SKM-1 treated with dmso at 0.1 percent for 144 hours (cell line): Measurements from ENCODE around the gene NHSL1.

Experiments
- DNase-seq: peaks from one replicate; lab custom pipeline; 2025; ENCODE audit not compliant: unreplicated experiment; lab: John Stamatoyannopoulos, UW

NHSL1 gene

DNA sequence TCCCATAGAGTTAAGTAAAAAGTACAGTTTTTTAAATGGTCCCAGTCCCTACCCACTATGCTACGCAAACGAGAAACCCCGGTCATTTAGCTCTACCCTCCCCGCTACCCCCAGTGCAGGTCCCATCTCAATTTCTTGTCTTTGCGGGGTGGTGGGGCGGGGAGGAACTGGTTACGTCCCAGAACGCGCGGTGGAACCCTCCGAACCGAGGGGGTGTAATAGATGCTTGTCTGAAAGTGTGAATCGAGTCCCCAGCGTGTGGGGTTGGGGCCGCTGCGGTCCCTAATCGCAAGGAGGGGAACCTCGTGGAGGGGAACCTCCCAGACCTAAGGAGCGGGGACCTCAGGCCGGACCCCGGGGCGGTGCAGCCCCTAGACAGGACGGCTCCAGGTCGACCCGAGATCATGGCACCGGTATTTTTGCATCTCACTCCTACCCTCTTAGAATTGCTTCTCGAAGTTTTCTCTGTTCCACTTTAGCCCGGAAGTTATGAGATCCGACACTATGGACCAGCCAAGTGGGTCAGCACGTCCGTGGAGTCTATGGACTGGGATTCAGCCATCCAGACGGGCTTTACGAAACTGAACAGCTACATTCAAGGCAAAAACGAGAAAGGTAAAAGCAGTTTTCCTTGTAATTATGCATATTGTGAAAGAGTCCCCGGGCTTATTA is 94.5 kb downstream of the NHSL1 start:
- no peak for DNase-seq

DNA sequence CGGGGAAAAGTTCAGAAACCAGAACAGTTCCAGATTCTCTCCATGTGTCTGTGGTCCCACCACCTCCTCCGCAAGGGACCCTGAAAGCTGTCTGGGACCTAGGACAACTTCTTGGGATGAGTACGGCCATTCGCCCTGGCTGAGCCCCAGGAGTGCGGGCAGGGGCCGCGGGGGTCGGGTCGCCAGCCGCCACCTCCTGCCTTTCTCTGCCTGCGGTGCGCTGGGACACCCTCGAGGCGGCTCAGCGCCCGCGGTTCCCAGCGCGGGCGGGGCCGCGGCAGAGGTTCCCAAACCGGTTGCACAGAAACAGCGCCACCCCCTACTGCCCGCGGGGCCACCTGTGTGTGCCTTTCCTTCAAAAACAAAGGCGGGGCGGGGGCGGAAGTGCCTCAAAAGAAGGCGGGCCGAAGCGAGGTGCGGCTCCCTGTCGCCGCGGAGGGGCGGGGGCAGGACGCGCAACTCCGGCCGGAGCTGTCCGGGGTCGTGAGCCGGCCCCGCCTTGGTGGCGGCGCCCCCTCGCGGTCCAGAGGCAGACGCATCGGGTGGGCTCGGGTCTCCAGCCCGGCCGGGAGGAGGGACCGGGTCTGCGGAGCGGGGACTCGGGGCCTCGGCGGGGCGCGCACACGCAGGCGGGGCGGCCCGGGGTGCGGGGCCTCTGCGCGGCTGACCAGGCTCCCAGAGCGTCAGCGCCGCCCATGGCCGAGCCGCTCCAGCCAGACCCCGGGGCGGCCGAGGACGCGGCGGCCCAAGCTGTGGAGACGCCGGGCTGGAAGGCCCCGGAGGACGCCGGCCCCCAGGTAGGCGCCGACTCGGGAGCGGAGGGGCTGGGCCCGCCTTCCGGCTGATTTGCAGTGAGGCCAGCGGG is 95.3 kb downstream of the NHSL1 start, which contains the start of gene HEBP2:
TSS of gene HEBP2 (plus strand) at position 423 of the 865 bp plus-strand sequence. CDS start at position 696, 273 bp downstream.
- DNase-seq, result peak; percentile 92

DNA sequence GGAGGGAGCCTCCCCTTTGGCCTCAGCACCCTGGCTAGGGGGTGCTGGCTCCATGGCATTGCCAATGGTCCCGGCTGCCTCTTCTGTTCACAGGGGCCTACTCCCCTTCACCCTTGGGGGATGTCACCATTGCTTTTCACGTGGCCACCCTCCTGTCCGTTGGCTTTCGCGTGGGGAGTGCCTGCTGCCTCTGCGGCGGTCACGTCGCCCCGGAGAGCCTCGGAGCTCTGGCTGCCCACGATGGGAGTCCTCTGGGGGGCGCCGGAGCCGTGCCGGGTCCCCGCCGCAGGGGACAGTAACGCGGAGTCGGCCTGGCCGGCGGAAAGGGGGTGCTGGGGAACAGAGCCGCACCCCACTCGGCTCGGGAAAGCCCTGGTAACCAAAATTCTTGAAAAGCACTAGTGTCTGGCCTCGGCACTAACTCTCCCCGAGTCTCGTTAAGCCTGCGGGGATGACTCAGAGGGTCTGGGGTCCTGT is 95.9 kb downstream of the NHSL1 start:
- DNase-seq, result no peak

DNA sequence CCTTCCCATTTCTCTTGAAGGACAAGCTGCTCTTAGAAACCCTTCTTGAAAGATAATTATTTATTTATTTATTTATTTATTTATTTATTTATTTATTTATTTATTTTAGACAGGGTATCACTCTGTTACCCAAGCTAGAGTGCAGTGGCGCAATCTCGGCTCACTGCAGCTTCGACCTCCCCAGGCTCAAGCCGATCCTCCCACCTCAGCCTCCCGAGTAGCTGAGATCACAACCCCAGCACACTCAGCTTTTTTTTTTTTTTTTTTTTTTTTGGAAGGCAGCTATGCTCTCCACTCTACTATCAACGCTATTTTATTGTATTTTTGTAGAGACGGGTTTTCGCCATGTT is 96.5 kb downstream of the NHSL1 start:
- DNase-seq, result no peak

DNA sequence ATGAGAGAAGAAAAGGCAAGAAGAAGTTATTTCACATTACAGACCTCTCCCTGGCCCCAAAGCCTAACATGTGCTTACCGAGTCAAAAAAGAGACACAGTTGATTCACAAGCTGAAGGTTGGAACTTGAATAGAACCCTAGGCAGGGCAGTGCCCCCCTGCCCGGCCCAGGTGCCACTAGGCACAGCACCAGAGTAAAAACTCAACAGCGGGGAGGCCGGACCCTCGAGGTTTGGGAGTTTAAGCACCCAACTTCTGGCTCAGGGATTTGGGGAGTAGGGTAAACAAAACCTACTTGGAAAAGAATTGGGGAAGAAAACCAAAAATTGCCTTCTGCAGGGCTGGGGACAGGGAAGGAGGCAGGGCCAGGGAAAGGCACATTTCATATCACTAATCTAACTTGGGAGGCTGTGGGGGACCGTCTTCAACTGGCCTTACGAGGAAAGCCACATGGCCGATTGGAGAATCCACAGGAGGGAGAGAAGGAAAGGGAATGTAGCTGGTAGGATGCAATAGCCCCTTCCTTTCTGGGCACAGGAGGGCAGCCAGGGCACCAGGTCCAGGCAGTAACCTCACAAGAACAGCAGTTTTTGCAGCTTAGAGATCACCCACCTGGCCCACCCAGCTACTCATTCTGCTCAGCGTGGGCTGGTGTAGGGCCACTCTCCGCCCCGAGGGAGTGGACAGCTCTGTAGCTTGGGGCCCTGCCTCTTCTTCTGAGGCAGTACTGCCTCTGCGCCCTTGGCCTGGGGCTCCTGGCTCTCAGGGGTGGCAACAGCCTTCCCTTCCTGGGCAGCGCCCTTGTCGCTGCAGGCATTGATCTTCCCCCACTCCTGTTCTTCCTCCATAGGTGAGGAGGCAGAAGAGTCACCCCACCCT is 97.1 kb downstream of the NHSL1 start:
- DNase-seq, result no peak

DNA sequence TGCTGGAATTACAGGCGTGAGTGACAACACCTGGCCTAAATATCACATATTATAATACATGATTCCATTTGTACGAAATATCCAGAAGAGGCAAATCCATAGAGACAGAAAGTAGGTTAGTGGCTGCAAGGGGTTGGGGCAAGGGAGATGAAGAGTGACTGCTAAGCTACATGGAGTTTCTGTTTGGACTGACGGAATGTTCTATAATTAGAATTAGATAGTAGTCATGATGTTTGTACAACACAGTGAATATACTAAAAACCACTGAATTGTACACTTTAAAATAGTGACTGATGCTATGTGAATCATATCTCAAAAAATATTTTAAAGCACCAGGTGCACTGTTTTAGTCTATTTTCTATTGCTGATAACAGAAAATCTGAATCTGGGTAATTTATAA is 99.0 kb downstream of the NHSL1 start:
- DNase-seq, result no peak

DNA sequence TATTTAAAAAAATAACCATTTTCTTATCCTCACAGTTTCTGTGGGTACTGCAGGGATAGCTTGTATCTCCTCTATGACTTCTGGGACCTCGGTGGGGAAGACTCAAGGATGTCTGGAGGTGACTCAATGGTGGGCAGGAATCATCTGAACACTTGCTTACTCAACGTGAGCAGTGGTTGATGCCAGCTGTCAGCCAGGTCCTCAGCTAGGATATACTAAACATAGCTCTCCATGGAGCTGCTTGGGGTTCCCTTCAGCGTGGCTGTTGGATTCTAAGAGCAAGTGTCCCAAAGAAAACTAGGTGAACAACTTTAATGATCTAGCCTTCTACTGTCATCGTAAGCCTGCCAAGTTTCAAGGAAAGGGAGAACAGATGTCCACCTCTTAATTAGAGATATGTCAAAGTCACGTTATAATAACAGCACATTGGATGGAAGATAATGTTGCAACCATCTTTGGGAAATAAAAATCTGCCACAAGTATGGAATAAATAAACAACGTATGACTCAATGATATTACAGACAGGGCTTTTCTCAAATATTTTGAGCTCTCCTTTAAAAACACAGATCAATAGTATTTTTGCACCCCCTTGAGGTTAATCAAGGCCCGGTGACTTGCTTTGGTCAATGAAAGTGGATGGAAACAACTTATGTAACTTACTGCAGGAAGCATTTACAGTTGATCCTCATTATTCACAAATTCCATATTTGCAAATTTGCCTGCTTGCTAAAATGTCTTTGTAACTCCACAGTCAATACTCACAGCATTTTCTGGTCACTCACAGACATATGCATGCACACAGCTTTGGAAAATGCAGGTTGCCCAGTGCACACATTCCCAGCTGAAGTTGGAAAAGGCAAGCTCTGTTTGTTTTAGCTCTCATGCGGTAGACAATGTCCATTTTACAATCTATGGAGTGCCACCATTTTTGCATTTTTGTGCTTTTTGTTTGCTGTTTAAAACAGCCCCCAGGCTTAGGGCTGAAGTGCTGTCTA is 101.9 kb downstream of the NHSL1 start:
- no peak for DNase-seq

DNA sequence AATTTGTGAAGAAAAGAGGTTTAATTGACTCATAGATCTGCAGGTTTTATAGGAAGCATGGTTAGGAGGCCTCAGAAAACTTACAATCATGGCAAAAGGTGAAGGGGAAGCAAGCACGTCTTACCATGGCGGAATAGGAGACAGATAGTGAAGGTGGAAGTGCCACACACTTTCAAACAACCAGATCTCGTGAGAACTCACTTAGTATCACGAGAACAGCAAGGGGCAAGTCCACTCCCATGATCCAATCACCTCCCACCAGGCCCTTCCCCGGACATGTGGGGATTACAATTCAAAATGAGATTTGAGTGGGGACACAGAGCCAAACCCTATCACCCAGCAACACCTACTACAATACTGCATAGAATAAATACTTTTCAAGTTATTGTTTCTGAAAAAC is 102.6 kb downstream of the NHSL1 start:
- DNase-seq, result no peak

DNA sequence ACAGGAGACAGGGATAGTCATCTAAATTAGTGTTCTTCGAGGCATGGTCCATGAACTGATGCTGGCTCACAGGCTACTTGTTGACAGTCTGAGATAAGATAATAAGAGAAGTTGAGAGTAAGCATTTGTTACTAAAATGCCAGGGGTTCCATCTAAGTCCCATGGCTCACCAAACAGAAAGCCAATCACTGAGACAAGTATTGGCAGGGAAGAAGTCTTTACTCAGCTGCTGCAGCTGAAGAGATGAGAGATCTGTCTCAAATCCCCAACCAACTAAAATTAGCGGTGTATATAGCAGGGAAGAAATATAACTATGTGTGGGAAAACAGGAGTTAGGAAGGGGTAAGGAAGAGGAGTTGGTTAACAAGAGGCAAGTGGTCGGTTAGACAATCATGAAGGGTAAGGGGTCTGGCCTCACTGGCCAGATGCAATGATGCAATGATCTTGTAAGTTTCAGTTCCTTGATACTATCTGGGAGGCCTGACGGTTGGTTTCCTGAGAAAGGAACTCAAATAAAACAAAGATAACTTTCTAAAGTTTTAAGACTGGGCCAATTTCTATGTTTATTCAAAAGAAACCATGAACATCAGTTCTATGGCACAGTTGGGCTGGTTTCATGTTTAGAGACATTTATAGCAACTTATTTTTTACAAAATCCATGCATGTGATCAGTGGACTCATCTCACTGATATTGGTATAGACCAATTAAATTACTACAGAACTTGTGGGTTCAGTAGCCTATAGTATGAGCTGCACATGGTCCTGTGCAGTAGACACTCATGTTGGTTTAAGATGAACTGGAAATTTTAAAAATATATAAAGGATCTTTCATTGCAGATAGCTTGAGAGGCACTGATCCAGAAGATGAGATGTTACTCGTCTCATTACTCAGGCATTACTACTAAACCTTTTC is 105.2 kb downstream of the NHSL1 start:
- no peak for DNase-seq

DNA sequence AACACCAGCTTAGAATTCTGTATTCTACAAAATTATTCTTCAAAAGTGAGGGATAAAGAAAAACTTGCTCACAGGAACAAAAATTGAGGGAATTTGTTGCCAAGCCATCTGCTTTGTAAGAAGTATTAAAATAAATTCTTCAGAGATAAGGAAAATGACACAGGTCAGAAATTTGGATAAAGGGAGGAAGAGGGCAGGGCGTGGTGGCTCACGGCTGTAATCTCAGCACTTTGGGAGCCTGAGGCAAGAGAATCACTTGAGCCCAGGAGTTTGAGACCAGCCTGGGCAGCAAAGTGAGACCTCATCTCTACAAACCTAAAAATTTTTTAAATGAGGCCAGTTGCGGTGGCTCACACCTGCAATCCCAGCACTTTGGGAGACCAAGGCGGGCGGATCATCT is 109.7 kb downstream of the NHSL1 start:
- no peak for DNase-seq

DNA sequence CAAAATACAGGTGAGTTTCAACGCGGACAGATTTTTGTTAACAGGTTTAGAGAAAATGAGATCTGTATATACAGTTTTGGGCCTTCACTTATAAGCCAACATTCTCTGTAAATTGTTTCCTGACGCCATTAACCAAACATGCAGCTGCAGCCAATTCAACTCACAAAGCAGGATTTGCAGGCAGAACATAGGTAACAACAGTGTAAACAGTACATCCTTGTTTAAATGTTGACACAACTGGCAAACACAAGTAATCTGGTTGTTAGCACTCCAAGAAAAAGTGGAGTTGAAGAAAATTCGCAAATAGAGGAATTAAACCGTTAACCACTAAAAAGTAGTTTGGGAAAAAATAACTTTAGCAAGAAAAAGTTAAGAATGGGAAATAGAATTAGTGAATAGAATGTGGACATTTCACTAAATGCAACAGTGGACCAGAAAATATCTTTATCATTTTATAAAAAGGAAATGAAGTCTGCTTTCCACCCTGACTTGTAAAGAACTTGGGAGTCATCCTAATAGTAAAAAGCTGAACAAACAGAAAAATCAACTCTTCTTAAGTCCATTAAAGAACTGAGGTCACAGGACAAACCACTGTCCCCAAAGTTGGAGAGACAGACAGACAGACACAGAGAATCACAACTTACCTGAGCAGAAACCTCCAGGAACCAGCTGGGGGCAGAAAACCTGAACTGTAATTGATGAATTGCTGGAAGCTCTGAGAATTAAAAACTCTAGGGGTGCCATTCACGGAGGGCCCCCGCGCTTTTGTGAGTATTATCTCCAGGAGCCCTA is 111.5 kb downstream of the NHSL1 start:
- no peak for DNase-seq

DNA sequence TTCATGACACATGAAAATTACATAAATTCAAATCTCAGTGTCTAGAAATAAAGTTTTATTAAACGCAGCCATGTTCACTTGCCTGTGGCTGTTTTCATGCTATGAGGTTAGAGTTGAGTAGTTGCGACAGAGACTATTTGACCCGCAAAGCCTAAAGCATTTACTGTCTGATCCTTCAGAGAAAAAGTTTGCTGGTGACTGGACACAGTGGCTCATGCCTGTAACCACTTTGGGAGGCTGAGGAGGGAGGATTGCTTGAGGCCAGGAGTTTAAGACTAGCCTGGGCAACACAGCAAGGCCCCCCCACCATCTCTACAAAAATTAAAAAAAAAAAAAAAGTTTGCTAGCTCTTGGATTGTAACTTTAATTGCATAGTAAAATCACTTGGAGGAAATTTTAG is 112.4 kb downstream of the NHSL1 start:
- no peak for DNase-seq

DNA sequence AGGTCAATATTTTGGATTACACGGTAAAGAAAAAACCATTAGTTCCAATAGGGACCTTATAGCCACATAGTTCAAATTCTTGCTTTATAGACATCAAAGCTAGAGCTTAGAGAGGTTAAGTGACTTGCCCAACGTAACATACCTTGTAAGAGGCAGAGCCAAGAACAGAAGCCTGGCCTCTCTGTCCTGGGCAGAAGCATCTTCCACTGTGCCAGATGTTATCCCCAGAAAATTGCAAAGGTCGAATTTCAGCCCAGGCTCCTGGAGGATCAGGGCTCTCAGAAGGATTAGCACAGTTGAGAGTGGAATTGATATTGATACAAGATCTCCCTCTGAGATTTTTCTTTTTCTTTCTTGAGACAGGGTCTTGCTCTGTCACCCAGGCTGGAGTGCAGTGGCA is 115.5 kb downstream of the NHSL1 start:
- no peak for DNase-seq

DNA sequence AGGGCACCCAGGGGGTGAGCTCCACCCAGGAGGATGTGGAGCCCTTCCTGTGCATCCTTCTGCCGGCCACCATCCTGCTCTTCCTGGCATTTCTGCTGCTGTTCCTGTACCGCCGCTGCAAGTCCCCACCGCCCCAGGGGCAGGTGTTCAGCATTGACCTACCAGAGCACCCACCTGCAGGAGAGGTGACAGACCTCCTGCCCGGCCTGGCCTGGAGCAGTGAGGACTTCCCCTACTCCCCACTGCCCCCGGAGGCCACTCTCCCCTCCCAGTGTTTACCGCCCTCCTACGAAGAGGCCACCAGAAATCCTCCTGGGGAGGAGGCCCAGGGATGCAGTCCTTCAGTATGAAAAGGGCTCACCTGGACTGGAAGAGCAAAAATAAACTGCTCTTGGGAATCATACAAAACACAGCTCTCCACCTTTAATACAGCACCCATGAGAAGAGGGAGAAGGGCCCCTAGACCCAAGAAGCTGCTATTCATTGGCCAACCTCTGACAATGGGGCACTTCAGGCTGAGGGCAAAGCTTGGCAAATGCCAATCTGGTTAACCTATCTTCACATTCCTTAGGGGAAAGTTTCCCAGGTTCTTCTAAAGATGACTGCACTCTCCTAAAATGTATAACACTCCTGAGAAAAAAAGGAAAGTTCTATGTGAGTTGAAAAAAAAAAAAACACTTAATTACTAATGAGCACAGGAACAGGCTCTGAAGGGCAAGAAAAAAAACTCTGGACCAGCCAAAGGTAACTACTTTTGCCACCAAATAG is 116.6 kb downstream of the NHSL1 start:
- DNase-seq, result no peak

DNA sequence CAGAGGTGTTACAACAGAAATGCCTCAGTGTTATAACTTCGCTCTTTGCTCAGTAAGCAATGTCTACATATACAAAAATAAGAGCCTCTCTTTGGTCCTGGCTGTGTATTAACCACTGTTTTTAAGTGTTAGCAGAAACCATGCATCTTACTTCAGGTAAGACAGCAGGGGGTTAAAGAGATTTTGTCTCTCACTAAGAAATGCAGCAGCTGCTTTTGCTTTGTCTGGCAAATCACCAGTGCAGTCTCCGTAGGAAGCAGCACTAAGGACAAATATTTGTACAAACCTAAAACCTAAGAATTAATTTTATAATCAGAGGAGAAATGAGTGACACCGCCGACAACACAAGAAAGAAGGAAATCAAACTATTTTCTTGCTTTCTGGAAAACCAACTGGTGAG is 120.8 kb downstream of the NHSL1 start:
- DNase-seq, result no peak

DNA sequence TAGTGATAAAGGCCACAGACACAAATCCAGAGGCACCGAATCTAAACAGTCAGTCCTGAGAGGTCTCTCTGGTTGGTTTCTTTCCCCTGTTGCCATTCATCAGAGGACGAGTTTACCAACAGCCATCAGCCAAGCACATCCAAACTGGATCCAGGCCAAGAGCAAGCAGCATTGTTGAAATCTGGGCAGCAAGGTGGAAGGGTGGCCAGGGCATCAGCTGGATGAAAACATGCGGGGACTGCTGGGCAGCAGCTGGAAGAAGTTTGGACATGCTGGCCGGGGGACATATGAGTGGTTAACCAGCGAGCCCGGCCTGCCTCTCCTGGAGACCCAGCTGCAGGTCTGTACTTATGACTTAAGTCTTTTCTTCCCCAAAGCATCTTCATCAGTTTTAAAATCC is 121.5 kb downstream of the NHSL1 start, which contains the start of gene SMIM28:
TSS of gene SMIM28 (plus strand) at position 62 of the 400 bp plus-strand sequence. CDS start at position 230, 168 bp downstream.
- no peak for DNase-seq

DNA sequence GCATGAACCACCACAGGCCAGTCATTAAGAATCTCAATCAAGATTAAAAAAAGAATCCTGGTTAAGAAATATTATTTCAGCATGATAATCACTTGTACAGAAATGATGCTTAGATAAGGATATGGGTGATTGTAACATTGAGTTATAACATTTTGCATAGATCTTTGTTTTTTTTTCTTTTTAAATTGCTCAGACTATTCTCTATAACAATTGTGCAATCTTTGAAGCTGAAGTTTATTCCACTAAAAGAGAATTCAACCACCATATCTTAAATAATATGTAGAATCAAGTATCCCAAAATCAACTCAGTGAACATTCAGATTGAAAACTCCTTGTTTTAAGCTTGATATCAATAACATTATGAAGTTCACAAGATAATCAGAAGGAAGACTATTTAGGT is 122.3 kb downstream of the NHSL1 start:
- no peak for DNase-seq
